RWPE1 (cell line): ENCODE results near the gene MAGEB17.
"Not testable (repeated sequence)": the region's sequence is repeated elsewhere in the genome, so short reads cannot be mapped to it uniquely, and the experiment has no call there.

Experiments
- CTCF ChIA-PET: fragments of 350-600 bp; sonication (Branson Sonifier 250); formaldehyde crosslinking; extraction: SDS; loops from one replicate; lab custom pipeline; 2021; lab: Yijun Ruan, JAX
- POLR2A ChIA-PET: fragments of 400-600 bp; formaldehyde crosslinking; extraction: SDS; loops from one replicate; lab custom pipeline; 2020; ENCODE audit warnings: antibody characterized with exemption; ENCODE audit not compliant: low non-redundant PET; lab: Yijun Ruan, JAX
- DNase-seq: peaks from one replicate; pipeline ENCODE4 v3.0.0; 2012; ENCODE audit warnings: low spot score
- H3K27ac ChIP-seq: fragments of 450-650 bp; 2 replicates; pipeline ENCODE4 v1.5.1; 2017
- TF ChIP-seq, protein P1 (sequence below): fragments of 450-650 bp; conservative IDR thresholded peaks from 2 replicates; pipeline ENCODE4 v1.5.1; 2017; ENCODE audit warnings: low read depth, mild to moderate bottlenecking

Gene MAGEB17

GRCh38 chrX:16140448-16140847 is 26.8 kb upstream of the MAGEB17 start:
- POLR2A ChIA-PET, result no interaction called here
- CTCF ChIA-PET, result no interaction called here
- TF ChIP-seq, protein P1, sequence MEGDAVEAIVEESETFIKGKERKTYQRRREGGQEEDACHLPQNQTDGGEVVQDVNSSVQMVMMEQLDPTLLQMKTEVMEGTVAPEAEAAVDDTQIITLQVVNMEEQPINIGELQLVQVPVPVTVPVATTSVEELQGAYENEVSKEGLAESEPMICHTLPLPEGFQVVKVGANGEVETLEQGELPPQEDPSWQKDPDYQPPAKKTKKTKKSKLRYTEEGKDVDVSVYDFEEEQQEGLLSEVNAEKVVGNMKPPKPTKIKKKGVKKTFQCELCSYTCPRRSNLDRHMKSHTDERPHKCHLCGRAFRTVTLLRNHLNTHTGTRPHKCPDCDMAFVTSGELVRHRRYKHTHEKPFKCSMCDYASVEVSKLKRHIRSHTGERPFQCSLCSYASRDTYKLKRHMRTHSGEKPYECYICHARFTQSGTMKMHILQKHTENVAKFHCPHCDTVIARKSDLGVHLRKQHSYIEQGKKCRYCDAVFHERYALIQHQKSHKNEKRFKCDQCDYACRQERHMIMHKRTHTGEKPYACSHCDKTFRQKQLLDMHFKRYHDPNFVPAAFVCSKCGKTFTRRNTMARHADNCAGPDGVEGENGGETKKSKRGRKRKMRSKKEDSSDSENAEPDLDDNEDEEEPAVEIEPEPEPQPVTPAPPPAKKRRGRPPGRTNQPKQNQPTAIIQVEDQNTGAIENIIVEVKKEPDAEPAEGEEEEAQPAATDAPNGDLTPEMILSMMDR, result no peak
- no peak for DNase-seq
- H3K27ac ChIP-seq, result no peak overlapping the region

DNA sequence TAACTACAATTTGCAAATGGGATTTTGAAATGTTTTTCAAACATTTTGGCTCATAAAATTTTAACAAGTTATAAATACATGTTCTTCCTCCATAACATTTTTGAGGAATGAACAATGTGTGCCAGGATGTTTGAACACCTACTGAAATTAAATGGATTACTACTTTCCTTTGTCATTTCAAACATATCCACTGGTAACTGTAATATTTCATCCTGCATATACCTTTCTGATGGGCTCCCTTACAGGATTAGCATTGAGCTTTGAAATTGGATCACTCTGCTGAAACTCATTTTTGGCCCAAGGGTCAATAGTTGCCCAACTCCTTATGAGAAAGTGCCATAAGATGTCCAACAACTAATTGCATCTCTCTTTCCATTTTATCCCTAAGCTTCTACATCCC is 26.3 kb upstream of the MAGEB17 start:
- TF ChIP-seq, protein P1, result no peak
- no peak for DNase-seq
- ChIA-PET CTCF (no interaction called here), POLR2A (no interaction called here)
- H3K27ac ChIP-seq, result no peak overlapping the region

GRCh38 chrX:16141422-16142245 is 25.6 kb upstream of the MAGEB17 start:
- ChIA-PET CTCF (no interaction called here), POLR2A (no interaction called here)
- no peak overlapping the region for H3K27ac ChIP-seq
- TF ChIP-seq, protein P1, result no peak
- DNase-seq, result no peak

GRCh38 chrX:16142246-16142558 is 25.1 kb upstream of the MAGEB17 start:
- no peak for DNase-seq
- H3K27ac ChIP-seq, result no peak overlapping the region
- POLR2A ChIA-PET, result no interaction called here
- TF ChIP-seq, protein P1, result no peak
- CTCF ChIA-PET, result no interaction called here

DNA sequence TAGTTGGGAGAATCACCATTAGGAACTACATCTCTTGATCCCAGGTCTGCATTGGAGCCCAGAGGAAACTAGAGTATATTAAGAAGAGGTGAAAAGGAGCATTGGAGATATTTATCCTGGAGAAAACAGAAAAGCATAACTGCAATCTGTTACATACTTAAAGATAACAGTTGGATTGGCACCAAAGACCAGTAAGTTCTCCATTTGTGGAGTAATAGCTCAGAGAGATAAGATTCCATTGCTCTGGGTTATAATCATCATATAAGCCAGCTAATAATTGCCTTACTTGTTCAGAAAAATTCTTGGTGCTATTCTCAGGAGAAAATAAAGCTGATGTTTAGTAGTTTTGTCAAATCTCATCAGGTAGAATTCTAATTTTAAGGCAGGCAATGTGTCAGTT is 23.3 kb upstream of the MAGEB17 start:
- POLR2A ChIA-PET, result no interaction called here
- TF ChIP-seq, protein P1, result no peak
- no peak overlapping the region for H3K27ac ChIP-seq
- CTCF ChIA-PET, result no interaction called here
- no peak for DNase-seq

GRCh38 chrX:16144420-16144819 is 22.9 kb upstream of the MAGEB17 start:
- ChIA-PET CTCF (interaction anchor here (0.6 kb wide), 1 partner anchor 16 kb away, joined by 3 read pairs; no protein-coding TSS in a partner anchor), POLR2A (no interaction called here)
- no peak overlapping the region for H3K27ac ChIP-seq
- TF ChIP-seq, protein P1, result no peak
- no peak for DNase-seq

DNA sequence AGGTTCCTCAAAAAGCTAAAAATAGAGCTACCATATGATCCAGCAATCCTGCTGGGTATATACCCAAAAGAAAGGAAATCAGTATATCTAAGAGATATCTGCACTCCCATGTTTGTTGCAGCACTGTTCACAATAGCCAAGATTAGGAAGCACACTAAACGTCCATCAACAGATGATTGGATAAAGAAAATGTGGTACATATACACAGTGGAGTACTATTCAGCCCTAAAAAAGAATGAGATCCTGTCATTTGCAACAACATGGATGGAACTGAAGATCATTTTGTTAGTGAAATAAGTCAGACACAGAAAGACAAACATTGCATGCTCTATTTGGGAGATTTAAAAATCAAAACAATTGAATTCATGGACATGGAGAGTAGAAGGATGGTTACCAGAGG is 22.2 kb upstream of the MAGEB17 start:
- DNase-seq, POLR2A ChIA-PET, H3K27ac ChIP-seq: not testable (repeated sequence)
- CTCF ChIA-PET, result interaction anchor here (0.6 kb wide), 1 partner anchor 16 kb away, joined by 3 read pairs; no protein-coding TSS in a partner anchor
